T-helper 1 cell treated with Interleukin-12 subunit alpha and Interleukin-12 subunit beta and Interleukin-4 antibody, amounts not matched to agents 30 μg/mL and 1 μg/mL, for 36 hours (primary cell): ENCODE results near the gene NCAPG.

Experiments used
- H3K27ac Mint-ChIP-seq: one replicate; pipeline ENCODE4 v1.8.0; 2021; ENCODE audit warnings: mild to moderate bottlenecking, mixed read lengths
- H3K27me3 Mint-ChIP-seq: one replicate; pipeline ENCODE4 v1.8.0; 2021; ENCODE audit warnings: low read depth, mixed read lengths
- H3K36me3 Mint-ChIP-seq: one replicate; pipeline ENCODE4 v1.8.0; 2021; ENCODE audit warnings: low read depth, mixed read lengths
- H3K4me1 Mint-ChIP-seq: one replicate; pipeline ENCODE4 v1.8.0; 2021; ENCODE audit warnings: low read depth, mixed read lengths
- H3K4me3 Mint-ChIP-seq: one replicate; pipeline ENCODE4 v1.8.0; 2021; ENCODE audit warnings: mild to moderate bottlenecking, moderate library complexity, mixed read lengths
- H3K9me3 Mint-ChIP-seq: one replicate; pipeline ENCODE4 v1.8.0; 2021; ENCODE audit warnings: mixed read lengths

NCAPG gene

GRCh38 chr4:17780501-17781299, 30.1 kb upstream of the NCAPG start:
- peaks cover 5% of the 10 kb centered on the region for H3K4me1 Mint-ChIP-seq
- H3K9me3 Mint-ChIP-seq = no peaks in the 10 kb centered on the region
- no peaks in the 10 kb centered on the region for H3K36me3 Mint-ChIP-seq
- H3K27ac Mint-ChIP-seq = no peak overlapping the region
- peaks cover 56% of the 10 kb centered on the region for H3K27me3 Mint-ChIP-seq
- H3K4me3 Mint-ChIP-seq = no peak overlapping the region

- H3K27me3 Mint-ChIP-seq = peaks cover 55% of the 10 kb centered on the region
- H3K4me1 Mint-ChIP-seq = peaks cover 6% of the 10 kb centered on the region
- H3K36me3 Mint-ChIP-seq = no peaks in the 10 kb centered on the region
- no peak within 1 kb of the TSS for H3K27ac Mint-ChIP-seq
- H3K4me3 Mint-ChIP-seq = peak within 1 kb of the TSS; percentile 14
- H3K9me3 Mint-ChIP-seq = no peaks in the 10 kb centered on the region
These were observed 29.2 kb upstream of the NCAPG start, which contains the start of gene FAM184B for GRCh38 chr4:17781300-17782287. TSS of gene FAM184B (minus strand) at chr4:17781621. CDS start at chr4:17781299, 322 bp downstream.

- H3K27me3 Mint-ChIP-seq = peaks cover 21% of the 10 kb centered on the region
- H3K4me3 Mint-ChIP-seq = no peak overlapping the region
- H3K27ac Mint-ChIP-seq = no peak overlapping the region
- H3K36me3 Mint-ChIP-seq = peaks cover 4% of the 10 kb centered on the region
- H3K9me3 Mint-ChIP-seq = no peaks in the 10 kb centered on the region
- peaks cover 11% of the 10 kb centered on the region for H3K4me1 Mint-ChIP-seq
These were observed 24.9 kb upstream of the NCAPG start for GRCh38 chr4:17785858-17786257.

- H3K9me3 Mint-ChIP-seq = no peaks in the 10 kb centered on the region
- peaks cover 11% of the 10 kb centered on the region for H3K4me1 Mint-ChIP-seq
- peaks cover 8% of the 10 kb centered on the region for H3K36me3 Mint-ChIP-seq
- H3K4me3 Mint-ChIP-seq = no peak overlapping the region
- H3K27me3 Mint-ChIP-seq = peaks cover 18% of the 10 kb centered on the region
- no peak overlapping the region for H3K27ac Mint-ChIP-seq
These were observed 24.2 kb upstream of the NCAPG start for GRCh38 chr4:17786567-17786966.

- Mint-ChIP-seq H3K4me3 (no peak overlapping the region), H3K4me1 (peaks cover 6% of the 10 kb centered on the region), H3K9me3 (no peaks in the 10 kb centered on the region), H3K36me3 (peaks cover 14% of the 10 kb centered on the region), H3K27ac (no peak overlapping the region), H3K27me3 (peaks cover 11% of the 10 kb centered on the region)
These were observed 23.5 kb upstream of the NCAPG start for GRCh38 chr4:17787315-17787714.

- Mint-ChIP-seq H3K27ac (no peak overlapping the region), H3K36me3 (peaks cover 20% of the 10 kb centered on the region), H3K4me1 (peaks cover 6% of the 10 kb centered on the region), H3K9me3 (no peaks in the 10 kb centered on the region), H3K27me3 (no peaks in the 10 kb centered on the region), H3K4me3 (no peak overlapping the region)
These were observed 21.8 kb upstream of the NCAPG start for GRCh38 chr4:17788956-17789355.

- Mint-ChIP-seq H3K27me3 (no peaks in the 10 kb centered on the region), H3K9me3 (no peaks in the 10 kb centered on the region), H3K4me3 (no peak overlapping the region), H3K36me3 (peaks cover 33% of the 10 kb centered on the region), H3K27ac (no peak overlapping the region), H3K4me1 (peaks cover 2% of the 10 kb centered on the region)
These were observed 16.0 kb upstream of the NCAPG start for GRCh38 chr4:17794730-17795129.

- peaks cover 30% of the 10 kb centered on the region for H3K36me3 Mint-ChIP-seq
- no peak overlapping the region for H3K4me3 Mint-ChIP-seq
- no peak overlapping the region for H3K27ac Mint-ChIP-seq
- no peaks in the 10 kb centered on the region for H3K9me3 Mint-ChIP-seq
- H3K27me3 Mint-ChIP-seq = no peaks in the 10 kb centered on the region
- H3K4me1 Mint-ChIP-seq = peaks cover 13% of the 10 kb centered on the region
These were observed 13.0 kb upstream of the NCAPG start for GRCh38 chr4:17797808-17798207.

GRCh38 chr4:17805580-17806155, 5.1 kb upstream of the NCAPG start:
- H3K36me3 Mint-ChIP-seq = peaks cover 34% of the 10 kb centered on the region
- peaks cover 45% of the 10 kb centered on the region for H3K4me1 Mint-ChIP-seq
- H3K9me3 Mint-ChIP-seq = no peaks in the 10 kb centered on the region
- no peaks in the 10 kb centered on the region for H3K27me3 Mint-ChIP-seq
- H3K27ac Mint-ChIP-seq = peak overlapping the region; percentile 39
- H3K4me3 Mint-ChIP-seq = no peak overlapping the region

GRCh38 chr4:17807446-17807845, 3.3 kb upstream of the NCAPG start:
- H3K36me3 Mint-ChIP-seq = peaks cover 36% of the 10 kb centered on the region
- peak overlapping the region; percentile 97 for H3K4me3 Mint-ChIP-seq
- no peak overlapping the region for H3K27ac Mint-ChIP-seq
- H3K9me3 Mint-ChIP-seq = no peaks in the 10 kb centered on the region
- no peaks in the 10 kb centered on the region for H3K27me3 Mint-ChIP-seq
- peaks cover 43% of the 10 kb centered on the region for H3K4me1 Mint-ChIP-seq

- no peaks in the 10 kb centered on the region for H3K27me3 Mint-ChIP-seq
- H3K4me3 Mint-ChIP-seq = peak overlapping the region; percentile 97
- H3K27ac Mint-ChIP-seq = peak overlapping the region; percentile 99
- peaks cover 51% of the 10 kb centered on the region for H3K4me1 Mint-ChIP-seq
- H3K36me3 Mint-ChIP-seq = peaks cover 23% of the 10 kb centered on the region
- H3K9me3 Mint-ChIP-seq = no peaks in the 10 kb centered on the region
These were observed 1.1 kb upstream of the NCAPG start for GRCh38 chr4:17809667-17810066.

GRCh38 chr4:17811078-17811603, 362 bp downstream of the NCAPG start:
- H3K4me1 Mint-ChIP-seq = peaks cover 52% of the 10 kb centered on the region
- H3K27ac Mint-ChIP-seq = peak overlapping the region; percentile 99
- peak overlapping the region; percentile 97 for H3K4me3 Mint-ChIP-seq
- no peaks in the 10 kb centered on the region for H3K9me3 Mint-ChIP-seq
- H3K36me3 Mint-ChIP-seq = peaks cover 23% of the 10 kb centered on the region
- no peaks in the 10 kb centered on the region for H3K27me3 Mint-ChIP-seq

GRCh38 chr4:17812125-17812524, 1.3 kb downstream of the NCAPG start:
- H3K4me1 Mint-ChIP-seq = peaks cover 50% of the 10 kb centered on the region
- peaks cover 26% of the 10 kb centered on the region for H3K36me3 Mint-ChIP-seq
- no peaks in the 10 kb centered on the region for H3K9me3 Mint-ChIP-seq
- peak overlapping the region; percentile 97 for H3K4me3 Mint-ChIP-seq
- peak overlapping the region; percentile 94 for H3K27ac Mint-ChIP-seq
- H3K27me3 Mint-ChIP-seq = no peaks in the 10 kb centered on the region

GRCh38 chr4:17812801-17813200, 2.0 kb downstream of the NCAPG start:
- H3K27ac Mint-ChIP-seq = peak overlapping the region; percentile 46
- no peaks in the 10 kb centered on the region for H3K27me3 Mint-ChIP-seq
- H3K4me3 Mint-ChIP-seq = peak overlapping the region; percentile 97
- peaks cover 50% of the 10 kb centered on the region for H3K4me1 Mint-ChIP-seq
- H3K36me3 Mint-ChIP-seq = peaks cover 24% of the 10 kb centered on the region
- H3K9me3 Mint-ChIP-seq = no peaks in the 10 kb centered on the region
